AG04450 (cell line): ENCODE data around the gene TXK. TPM values are rescaled to one million over a fixed set of nuclear protein-coding genes. Genes with fewer than 3 reads are reported as not detected.

Experiments used
- CTCF ChIA-PET: fragments of 300-600, 350-600 bp; formaldehyde crosslinking; extraction: SDS; loops from one replicate; lab custom pipeline; 2022; ENCODE audit warnings: antibody characterized with exemption, inconsistent platforms; lab: Charles Lee
- POLR2A ChIA-PET: fragments of 350-600 bp; formaldehyde crosslinking; extraction: SDS; loops from one replicate; lab custom pipeline; 2021; ENCODE audit warnings: antibody characterized with exemption, inconsistent platforms; lab: Yijun Ruan, JAX
- DNase-seq: peaks from one replicate; pipeline ENCODE4 v3.0.0-alpha.2; 2011; ENCODE audit warnings: low read depth, low spot score
- H3K27ac ChIP-seq: one replicate; pipeline ENCODE4 v1.5.1; 2012; ENCODE audit warnings: low read depth, low read length, control low read depth
- H3K27me3 ChIP-seq: one replicate; pipeline ENCODE4 v1.6.0; 2012; ENCODE audit warnings: low read length; ENCODE audit not compliant: control insufficient read depth, insufficient read depth
- H3K4me3 ChIP-seq: 2 replicates; pipeline ENCODE4 v1.5.1; 2011; ENCODE audit warnings: mild to moderate bottlenecking, low read depth, low read length, control low read depth
- H3K9me3 ChIP-seq: 2 replicates; pipeline ENCODE4 v1.5.1; 2012; ENCODE audit warnings: low read length; ENCODE audit not compliant: control insufficient read depth, insufficient read depth
- CTCF ChIP-seq: IDR thresholded peaks from 2 replicates; pipeline ENCODE4 v1.5.1; 2011; ENCODE audit warnings: low read depth, low read length, control low read depth, inconsistent platforms
- polyA plus RNA-seq: library from polyadenylated mRNA; depleted of rRNA; stranded (reverse); fragments of >200 nt; gene quantifications from 2 replicates; pipeline ENCODE4 v1.2.3, GENCODE V29; 2011

Gene TXK
- polyA plus RNA-seq, 1 experiment: not detected

GRCh38 chr4:48078862-48079655, 55.0 kb downstream of the TXK start:
- Histone ChIP-seq H3K27ac (no peak overlapping the region), H3K4me3 (no peak overlapping the region), H3K27me3 (peaks cover 2% of the 10 kb centered on the region), H3K9me3 (no peaks in the 10 kb centered on the region)
- POLR2A ChIA-PET: no interaction called here
- CTCF ChIA-PET: interaction anchor here (0.6 to 1.0 kb wide), 2 partner anchors 10 to 970 kb away, joined by 3 read pairs; no protein-coding TSS in a partner anchor
- no peak for DNase-seq
- no peak for TF ChIP-seq CTCF

GRCh38 chr4:48078425-48078824, 55.6 kb downstream of the TXK start:
- no peaks in the 10 kb centered on the region for H3K9me3 ChIP-seq
- H3K27ac ChIP-seq: no peak overlapping the region
- CTCF ChIA-PET: no interaction called here
- no peak for TF ChIP-seq CTCF
- peaks cover 2% of the 10 kb centered on the region for H3K27me3 ChIP-seq
- POLR2A ChIA-PET: no interaction called here
- DNase-seq: no peak
- no peak overlapping the region for H3K4me3 ChIP-seq

GRCh38 chr4:48074657-48075056, 59.4 kb downstream of the TXK start:
- POLR2A ChIA-PET: no interaction called here
- Histone ChIP-seq H3K27ac (no peak overlapping the region), H3K27me3 (no peaks in the 10 kb centered on the region), H3K9me3 (no peaks in the 10 kb centered on the region), H3K4me3 (no peak overlapping the region)
- TF ChIP-seq CTCF: no peak
- no peak for DNase-seq
- CTCF ChIA-PET: no interaction called here

- POLR2A ChIA-PET: no interaction called here
- no peak for DNase-seq
Observed at GRCh38 chr4:48073567-48074103, 60.4 kb downstream of the TXK start.

More at GRCh38 chr4:48073567-48074103, 60.4 kb downstream of the TXK start:
- Histone ChIP-seq H3K27me3 (no peaks in the 10 kb centered on the region), H3K9me3 (no peaks in the 10 kb centered on the region), H3K27ac (no peak overlapping the region), H3K4me3 (no peak overlapping the region)
- CTCF ChIA-PET: no interaction called here
- no peak for TF ChIP-seq CTCF
